Endothelial cell of hepatic sinusoid (primary cell): ENCODE results near the gene LMF1.

ENCODE experiments used
- in situ Hi-C: cut with HindIII; loops from 2 replicates; pipeline ENCODE4 v1.10.0; 2017; ENCODE audit warnings: low sequenced_read_pairs

Gene LMF1

DNA sequence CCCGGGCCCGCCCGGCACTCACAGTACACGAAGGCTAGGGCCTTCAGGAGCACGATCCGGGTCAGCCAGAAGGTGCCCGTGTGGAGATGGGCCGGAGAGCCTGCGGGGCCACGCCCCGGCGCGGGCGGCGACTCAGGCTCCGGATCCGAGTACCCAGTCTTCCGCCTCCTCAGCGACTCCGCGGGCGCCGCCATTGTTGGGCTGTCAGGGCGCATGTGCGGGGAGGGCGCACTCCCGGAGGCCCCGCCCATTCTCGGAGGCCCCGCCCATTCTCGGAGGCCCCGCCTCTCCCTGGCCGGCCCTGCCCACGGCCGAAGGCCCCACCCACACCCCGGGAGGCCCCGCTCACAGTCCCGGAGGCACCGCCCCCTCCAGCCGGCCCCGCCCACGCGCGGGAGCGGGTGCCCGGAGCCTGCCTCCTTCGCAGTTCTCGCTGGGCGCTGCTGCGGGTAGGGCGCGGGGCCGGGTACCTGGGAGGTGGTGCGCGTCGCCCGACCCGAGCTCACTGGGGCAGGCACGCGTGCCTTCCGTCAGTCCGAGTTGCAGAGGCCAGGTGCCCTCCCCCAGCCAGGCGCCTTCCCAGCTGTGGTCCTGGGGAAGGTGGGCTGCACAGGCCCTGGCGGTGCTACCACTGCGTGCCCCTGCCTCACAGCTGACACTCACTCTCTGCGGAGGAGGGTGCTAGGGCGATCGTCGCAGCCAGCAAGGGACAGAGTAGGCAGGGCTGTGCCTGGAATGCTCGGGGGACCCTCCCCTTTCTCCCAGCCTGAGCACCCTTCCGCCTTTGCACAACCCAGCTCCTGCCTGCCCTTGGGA lies at the start of gene LMF1:
TSS of gene LMF1 (minus strand) at position 219 of the 816 bp plus-strand sequence. CDS start at position 215, 4 bp downstream.
- in situ Hi-C loops, result no loop called here

DNA sequence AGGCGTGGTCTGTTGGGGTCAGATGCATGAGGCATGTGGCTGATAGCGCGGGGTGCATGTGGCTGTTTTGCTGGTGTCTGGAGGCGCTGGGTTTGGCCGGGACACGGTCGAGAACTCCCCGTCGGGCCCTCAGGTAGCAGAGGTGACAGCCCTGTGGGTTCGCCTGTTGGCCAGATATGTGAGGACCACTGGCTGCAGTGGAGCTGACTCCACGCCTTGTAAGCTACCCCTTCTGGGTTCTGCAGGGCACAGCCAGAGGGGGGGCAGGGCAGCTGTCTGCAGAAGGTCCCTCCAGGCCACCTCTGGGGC lies 49.3 kb upstream of the LMF1 start:
- in situ Hi-C loops, result no loop called here

DNA sequence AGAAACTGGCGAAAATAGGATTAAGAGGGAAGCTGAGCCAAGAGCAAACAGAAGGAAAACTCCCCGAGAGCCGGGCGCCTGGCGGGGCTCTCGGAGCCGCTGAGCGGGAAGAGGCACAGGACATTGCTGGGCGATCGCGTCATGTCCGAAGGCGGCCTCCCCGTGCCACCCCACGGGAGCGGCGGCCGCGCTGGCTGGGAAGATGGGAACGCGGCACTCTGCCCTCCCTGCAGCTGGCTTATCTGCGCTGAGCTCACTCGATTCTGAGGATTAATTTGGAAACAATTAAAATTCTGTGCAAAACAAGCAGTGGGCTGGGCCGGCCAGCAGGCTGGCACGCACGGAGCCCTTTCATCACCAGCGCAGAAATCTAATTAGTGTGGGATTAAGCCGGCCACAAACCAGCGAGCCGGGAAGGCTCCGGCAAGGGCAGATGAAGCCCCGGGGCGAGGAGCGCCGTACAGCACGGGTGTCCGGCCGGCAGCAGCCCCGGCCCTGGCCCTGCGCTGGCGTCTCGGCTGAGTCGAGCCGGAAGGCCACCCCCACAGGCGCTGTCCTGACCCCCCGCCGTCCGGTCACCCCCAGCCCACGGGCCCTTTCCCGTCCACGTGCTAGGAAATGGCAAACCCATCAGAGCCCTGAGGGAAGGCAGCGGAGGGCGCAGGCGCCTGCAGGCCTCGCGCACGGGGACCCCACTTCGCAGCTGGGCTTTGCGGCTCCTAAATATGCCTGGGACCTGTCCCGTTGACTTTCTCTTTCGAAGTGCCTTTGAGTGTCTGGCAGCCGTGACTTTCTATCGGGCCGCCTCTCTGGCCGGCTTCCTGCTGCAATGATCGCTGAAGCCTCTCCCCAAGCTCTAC lies 48.7 kb upstream of the LMF1 start:
- in situ Hi-C loops, result no loop called here

DNA sequence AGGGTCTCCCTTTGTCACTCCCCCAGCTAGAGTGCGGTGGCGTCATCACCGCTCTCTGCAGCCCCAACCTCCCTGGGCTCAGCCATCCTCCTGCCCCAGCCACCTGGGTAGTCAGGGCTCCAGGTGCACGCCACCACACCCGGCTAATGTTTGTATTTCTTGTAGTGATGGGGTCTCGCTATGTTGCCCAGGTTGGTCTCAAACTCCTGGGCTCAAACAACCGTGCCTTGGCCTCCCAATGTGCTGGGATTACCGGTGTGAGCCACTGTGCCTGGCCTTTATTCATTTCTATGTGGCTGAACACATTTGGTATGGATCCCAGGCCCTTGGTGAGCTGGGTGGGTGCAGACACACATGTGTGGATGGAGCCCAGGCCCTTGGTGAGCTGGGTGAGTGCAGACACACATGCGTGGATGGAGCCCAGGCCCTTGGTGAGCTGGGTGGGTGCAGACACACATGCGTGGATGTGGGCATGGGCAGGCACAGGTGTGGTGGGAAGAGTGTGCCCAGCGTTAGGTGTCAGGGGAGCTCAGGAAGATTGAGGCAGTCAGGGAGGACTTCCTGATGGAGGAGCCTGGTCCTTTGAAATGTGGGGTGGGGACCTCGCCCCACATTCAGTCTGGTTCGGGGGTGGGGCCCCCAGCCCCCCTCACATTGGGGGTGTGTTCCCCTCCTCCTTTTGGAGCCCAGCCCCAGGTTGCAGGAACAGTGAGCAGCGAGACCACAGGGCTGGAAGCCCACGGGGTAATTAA lies 47.8 kb upstream of the LMF1 start:
- in situ Hi-C loops, result no loop called here

DNA sequence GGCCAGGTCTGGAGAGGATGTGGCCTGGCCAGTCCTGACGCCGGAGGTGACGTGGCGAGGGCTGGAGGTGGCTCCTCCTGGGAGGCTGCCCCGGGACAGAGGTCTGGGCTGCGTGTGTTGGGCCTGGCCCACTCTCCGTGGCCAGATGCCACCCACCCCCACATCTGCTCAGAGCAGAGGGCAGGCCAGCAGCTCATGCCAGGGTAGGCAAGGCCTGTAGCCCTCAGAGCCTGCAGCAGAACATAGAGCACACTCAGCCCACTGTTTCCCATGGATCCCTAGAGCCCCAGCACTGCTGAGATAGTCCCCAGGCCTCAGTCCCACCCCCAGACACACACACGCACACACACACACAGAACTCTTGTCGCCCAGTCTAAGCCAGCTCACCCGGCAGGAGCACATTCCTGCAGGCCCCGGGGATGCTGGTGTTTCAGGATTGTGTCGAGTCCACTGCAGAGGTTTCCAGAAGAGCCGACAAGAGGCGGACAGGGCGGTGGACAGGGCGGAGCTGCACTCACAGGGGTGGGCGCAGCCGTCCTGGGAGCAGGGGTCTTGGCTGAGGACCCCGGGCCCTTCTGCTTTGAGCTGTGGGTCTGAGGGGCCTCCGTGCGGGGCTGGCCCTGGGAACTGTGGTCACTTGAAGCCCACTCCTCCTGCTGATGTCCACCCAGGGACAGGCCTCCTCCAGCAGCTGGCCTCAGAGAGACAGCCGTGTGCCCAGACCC lies 44.1 kb upstream of the LMF1 start:
- in situ Hi-C loops, result no loop called here

DNA sequence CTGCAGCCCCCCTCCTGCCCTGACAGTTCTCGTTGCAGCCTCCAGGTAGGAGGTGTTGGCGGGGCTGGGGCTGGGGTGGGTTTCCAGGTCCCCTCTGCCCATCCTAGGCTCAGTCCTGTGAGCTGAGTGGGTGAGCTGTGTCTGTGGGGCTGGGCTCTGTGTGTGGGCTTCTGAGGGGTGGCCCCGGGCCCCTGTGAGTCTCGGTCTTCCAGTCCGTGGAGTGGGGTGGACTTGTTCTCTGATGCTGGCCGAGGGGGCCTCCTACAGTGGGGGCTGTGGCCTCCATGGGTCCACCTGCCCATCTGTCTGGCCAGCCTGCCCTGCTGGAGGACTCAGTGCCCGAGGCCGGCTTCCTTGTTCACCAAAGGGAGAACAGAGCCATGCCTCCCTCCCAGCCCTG lies 43.4 kb upstream of the LMF1 start:
- in situ Hi-C loops, result no loop called here

DNA sequence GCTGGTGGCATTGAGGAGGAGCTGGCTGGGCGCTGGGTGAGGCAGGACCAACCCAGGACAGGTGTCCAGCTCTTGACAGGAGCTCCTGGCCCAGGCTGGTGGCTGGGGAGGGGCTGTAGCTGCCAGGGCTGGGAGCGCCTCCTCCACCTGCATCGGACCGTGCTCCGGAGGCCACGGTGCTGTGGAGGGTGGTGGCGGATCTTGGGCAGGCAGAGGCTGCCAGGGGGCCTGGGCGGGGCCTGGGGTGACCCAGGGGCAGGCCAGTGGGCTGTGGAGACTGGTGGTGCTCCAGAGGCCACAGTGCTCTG lies 42.8 kb upstream of the LMF1 start:
- in situ Hi-C loops, result no loop called here

DNA sequence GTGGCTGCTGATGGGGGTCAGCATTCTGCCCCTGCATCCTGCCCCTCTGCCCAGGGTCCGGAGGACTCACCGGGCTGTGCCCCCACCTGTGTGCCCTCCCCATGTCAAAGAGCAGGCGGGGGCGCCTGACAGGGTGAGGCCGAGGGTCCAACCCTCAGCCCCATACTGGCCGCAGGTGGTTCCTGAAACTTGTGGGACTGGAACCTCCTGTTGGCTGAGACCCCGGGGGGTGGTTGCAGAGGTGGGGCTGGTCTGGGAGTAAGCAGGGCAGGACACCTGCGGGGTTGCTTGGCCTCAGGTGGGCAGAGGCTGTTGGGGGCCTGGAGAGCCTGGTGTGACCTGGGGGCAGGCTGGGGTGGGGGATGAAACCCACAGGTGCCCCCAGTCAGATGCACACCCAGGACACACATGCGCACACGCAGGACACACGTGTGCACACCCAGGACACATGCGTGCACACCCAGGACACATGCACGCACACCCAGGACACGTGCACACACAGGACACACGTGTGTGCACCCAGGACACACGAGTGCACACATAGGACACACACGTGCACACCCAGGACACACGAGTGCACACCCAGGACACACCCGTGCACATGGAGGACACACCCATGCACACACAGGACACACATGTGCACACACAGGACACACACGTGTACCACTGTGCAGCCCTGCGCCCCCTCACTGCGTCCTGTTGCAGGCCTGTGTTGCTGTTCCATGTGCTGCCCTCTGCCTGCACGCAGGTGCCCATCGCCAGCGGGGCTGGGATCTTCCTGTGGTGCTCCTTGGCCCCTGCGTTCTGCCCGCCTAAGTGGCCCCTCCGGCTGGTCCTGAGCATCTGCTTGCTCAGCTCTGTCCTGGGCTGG lies 42.2 kb upstream of the LMF1 start:
- in situ Hi-C loops, result no loop called here

DNA sequence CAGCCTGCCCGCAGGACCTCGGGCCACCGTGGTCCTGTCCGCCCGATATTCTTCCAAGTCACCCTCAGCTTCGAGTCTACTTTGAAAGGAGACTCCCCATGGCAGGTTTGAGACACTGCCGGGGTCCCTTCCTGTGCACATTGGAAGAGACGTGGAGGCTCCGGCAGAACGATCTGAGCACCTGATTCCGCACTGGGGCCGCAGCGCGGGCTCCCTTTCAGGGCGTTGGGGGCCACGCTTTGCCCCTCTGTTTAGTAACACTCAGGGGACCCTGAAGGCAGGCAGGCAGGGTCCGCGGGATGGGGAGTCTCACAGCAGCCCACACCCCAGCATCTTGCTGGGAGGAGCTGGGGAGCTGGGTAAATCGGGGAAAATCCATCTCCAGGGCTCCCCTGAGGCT lies 41.4 kb upstream of the LMF1 start:
- in situ Hi-C loops, result no loop called here

DNA sequence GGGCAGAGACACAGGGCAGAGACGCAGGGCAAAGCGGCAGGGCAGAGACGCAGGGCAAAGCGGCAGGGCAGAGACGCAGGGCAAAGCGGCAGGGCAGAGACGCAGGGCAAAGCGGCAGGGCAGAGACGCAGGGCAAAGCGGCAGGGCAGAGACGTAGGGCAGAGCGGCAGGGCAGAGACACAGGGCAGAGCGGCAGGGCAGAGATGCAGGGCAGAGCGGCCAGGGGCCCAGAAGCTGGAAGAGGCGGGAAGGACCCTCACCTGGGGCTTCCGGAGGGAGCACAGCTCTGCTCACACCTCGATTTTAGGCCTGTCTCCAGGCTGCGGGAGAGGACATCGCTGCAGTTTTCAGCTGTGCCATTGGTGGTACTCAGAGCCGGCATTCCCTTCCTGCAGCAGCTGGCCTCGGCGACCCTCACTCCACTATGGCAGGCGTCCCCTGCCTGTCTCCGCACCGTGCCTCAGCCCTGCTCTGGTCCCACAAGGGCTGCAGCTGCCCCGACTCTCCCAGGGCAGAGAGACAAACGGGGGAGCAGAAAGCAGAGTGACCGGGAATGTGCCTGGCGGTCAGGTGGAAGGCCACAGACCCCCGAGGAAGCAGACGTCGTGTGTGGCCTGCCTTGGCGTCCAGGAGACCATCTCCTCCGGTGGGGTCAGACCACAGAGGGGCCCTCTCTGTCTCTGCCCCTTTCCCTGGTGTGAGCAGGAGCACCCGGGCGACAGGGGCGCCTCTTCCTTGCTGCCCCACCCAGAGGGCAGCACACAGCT lies 40.7 kb upstream of the LMF1 start:
- in situ Hi-C loops, result no loop called here

DNA sequence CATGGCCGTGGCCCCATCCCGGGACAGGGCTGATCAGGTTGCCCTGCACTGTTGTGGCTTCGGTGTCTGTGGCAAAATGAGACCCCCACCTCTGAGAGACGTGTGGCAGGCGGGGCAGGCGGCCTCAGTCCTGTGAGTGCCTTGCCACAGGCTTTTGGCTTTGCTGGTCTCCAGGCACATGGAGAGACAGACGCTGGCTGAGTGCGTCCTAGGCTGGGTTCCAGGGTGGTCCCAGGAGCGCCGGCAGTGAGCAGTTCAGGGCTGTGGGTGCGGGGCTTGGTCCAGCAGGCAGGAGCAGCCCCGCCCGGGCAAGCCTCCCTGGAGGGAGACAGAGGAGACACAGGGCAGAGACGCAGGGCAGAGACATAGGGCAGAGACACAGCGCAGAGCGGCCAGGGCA lies 40.0 kb upstream of the LMF1 start:
- in situ Hi-C loops, result no loop called here

DNA sequence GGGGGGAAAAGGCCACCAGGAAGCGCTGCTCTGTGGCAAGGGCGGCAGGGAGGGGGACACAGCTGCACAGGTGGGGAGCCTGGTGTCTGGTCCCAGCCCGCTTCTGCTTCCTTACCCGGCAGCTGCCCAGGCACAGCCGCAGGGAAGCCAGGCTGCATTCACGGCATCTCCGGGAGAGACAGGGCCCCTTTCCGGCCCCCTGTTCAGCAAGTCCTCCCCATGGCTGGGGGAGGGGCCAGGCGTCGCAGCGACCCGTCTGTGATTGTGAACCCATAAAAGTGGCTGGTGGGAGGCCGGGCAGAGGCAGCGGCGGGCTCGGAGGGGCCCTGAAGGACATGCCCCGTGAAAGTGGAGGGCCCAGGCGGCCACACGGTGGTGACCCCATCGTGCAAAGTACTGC lies 39.5 kb upstream of the LMF1 start:
- in situ Hi-C loops, result no loop called here

DNA sequence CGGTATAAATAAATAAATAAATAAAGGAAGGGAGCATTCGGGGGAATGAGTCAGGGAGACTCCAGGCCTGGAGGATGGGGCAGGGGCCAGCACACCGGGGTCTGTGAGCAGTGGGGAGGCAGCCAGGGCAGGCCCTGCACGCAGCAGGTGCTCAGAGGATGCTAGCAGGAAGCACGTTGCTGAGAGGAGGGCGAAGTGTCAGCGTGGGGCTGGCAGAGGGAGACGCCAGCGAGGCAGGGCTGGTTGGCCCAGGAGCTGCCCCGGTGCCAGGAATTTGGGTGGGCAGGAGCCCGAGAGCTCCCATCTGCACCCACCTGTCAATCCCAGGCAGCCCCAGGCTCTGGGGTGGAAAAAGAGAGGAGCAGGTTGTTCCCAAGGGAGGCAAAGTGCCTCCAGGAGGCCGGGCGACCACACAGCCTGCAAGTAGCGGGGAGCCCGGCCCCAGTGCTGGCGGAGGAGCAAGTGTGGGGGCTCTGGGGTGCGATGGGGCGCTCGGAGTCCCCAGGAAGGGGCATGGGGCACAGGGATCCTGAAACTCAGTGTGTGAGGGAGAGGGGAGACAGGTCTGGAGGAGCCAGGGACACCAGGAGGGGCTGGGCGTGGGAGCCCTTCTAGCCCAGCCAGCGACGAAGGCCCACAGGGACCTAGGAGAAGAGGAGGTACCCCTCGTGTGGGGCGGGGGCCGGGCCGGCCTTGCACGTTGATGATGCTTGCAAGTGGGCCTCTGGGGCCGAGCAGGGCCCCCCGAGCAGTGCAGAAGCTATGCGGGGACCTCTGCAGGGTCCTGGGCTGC lies 38.8 kb upstream of the LMF1 start:
- in situ Hi-C loops, result no loop called here

DNA sequence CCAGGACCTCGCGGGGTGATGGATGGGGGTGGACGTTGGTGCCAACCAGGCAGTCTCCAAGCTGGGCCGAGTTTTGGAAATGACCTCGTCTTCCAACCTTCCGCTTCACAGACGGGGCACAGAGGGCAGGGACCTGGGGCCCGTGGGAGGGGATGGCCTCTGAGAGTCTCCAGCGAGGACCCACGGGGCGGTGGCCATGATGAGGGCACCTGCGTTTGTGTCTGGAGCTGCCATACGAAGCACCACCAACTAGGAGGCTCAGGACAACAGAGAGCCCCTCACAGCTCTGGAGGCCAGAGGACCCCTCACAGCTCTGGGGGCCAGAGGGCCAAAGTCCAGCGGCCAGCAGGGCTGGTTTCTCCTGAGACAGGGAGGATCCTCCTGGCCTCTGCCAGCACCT lies 37.3 kb upstream of the LMF1 start:
- in situ Hi-C loops, result no loop called here

DNA sequence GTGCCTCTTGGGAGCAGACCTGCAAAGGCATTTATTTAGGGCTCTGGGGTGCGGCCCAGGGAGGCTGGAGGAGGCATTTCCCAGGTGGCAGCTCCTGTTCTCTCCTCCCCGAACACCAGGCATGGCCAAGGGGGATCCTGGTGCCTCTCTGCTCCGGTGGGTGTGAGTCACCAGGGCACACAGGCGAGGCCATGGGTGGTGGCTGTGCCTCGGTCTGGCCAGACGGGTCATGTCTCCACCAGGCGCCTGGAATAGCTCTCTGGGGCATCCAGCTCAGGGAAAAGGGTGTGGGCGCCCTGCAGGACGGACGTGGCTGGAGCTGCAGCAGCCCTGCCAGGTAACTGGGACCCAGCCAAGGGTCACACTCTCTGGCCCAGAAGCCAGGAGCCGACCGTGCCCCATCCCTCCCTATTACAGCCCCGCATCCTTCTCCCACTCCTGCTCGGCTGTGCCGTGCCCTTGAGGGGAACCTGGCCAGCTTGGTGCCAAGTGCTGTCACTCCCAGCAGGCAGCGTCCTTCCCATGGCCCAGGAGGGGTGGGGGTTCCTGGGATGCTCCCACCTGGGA lies 36.6 kb upstream of the LMF1 start:
- in situ Hi-C loops, result no loop called here

DNA sequence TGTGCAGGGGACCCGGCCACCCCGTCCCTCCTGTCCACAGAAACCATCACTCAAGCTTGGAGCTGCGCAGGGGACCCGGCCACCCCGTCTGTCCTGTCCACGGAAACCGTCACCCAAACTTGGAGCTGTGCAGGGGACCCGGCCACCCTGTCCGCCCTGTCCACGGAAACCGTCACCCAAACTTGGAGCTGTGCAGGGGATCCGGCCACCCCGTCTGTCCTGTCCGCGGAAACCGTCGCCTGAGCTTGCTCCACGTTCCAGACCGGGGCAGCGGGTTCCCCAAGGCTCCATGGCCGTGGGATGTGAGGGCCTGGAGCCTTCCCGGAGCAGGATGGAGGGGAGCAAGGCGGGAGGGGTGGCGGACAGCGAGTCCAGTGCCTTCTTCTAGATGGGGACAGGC lies 36.0 kb upstream of the LMF1 start:
- in situ Hi-C loops, result no loop called here

DNA sequence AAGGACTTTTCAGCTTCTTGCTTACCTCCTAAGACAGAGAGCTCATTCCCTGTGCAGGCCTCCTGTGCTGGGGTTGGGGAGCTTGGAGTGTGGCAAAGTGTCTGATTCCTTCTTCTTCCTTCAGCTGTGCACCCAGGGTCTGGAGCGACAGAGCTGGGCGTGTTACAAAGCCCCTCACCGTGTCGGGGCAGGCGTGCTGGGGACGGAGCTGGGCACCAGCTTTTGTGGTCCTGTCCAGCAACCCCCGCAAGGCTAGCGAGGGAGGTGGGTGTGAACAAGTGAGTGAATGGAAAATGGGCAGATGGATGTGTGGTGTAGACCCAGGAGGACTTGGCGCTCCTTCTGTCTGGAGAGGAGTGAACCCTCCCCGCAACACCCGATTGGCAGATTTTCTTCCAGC lies 34.5 kb upstream of the LMF1 start:
- in situ Hi-C loops, result no loop called here
